PC-3 (cell line): ENCODE measurements around the gene TET2.

ENCODE experiments used
- EZH2 ChIP-seq: fragments of 300-600 bp; sonication (generic); IDR thresholded peaks from one replicate; pipeline ENCODE4 v1.6.1; 2017; ENCODE audit warnings: antibody characterized with exemption, mild to moderate bottlenecking, low read length; ENCODE audit not compliant: unreplicated experiment
- EZH2phosphoT487 ChIP-seq: fragments of 300-600 bp; sonication (generic); IDR thresholded peaks from 2 replicates; pipeline ENCODE4 v1.6.1; 2018; ENCODE audit warnings: mild to moderate bottlenecking, antibody characterized with exemption, low read length, borderline replicate concordance
- TF ChIP-seq, protein P1 (sequence below): fragments of 300-600 bp; sonication (generic); conservative IDR thresholded peaks from 2 replicates; pipeline ENCODE4 v1.5.1; 2017; ENCODE audit warnings: antibody characterized with exemption, low read depth, mild to moderate bottlenecking, low read length

DNA sequence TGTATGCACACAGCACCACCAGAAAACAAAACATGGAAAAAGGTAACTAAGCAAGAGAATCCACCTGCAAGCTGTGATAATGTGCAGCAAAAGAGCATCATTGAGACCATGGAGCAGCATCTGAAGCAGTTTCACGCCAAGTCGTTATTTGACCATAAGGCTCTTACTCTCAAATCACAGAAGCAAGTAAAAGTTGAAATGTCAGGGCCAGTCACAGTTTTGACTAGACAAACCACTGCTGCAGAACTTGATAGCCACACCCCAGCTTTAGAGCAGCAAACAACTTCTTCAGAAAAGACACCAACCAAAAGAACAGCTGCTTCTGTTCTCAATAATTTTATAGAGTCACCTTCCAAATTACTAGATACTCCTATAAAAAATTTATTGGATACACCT lies 90.2 kb downstream of the TET2 start:
- TF ChIP-seq, protein P1, sequence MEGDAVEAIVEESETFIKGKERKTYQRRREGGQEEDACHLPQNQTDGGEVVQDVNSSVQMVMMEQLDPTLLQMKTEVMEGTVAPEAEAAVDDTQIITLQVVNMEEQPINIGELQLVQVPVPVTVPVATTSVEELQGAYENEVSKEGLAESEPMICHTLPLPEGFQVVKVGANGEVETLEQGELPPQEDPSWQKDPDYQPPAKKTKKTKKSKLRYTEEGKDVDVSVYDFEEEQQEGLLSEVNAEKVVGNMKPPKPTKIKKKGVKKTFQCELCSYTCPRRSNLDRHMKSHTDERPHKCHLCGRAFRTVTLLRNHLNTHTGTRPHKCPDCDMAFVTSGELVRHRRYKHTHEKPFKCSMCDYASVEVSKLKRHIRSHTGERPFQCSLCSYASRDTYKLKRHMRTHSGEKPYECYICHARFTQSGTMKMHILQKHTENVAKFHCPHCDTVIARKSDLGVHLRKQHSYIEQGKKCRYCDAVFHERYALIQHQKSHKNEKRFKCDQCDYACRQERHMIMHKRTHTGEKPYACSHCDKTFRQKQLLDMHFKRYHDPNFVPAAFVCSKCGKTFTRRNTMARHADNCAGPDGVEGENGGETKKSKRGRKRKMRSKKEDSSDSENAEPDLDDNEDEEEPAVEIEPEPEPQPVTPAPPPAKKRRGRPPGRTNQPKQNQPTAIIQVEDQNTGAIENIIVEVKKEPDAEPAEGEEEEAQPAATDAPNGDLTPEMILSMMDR: no peak
- no peak for TF ChIP-seq EZH2phosphoT487
- TF ChIP-seq EZH2: no peak
